G401.6 (cell line): ENCODE results near the gene FAM120A.
"Not testable (repeated sequence)": the region's sequence is repeated elsewhere in the genome, so short reads cannot be mapped to it uniquely, and the experiment has no call there.

Experiments used
- FAIRE-seq: peaks from 2 replicates; lab custom pipeline; 2012; peaks lifted over from hg19 to GRCh38; lab: Jason Lieb, UNC

Gene FAM120A

GRCh38 chr9:93511228-93511627, 59.7 kb downstream of the FAM120A start:
- not testable (repeated sequence) for FAIRE-seq

- FAIRE-seq, result not testable (repeated sequence)
Observed at GRCh38 chr9:93512170-93512812, 60.8 kb downstream of the FAM120A start.

GRCh38 chr9:93513606-93514005, 62.1 kb downstream of the FAM120A start:
- no peak for FAIRE-seq

GRCh38 chr9:93517331-93517730, 65.8 kb downstream of the FAM120A start:
- no peak for FAIRE-seq

GRCh38 chr9:93520523-93520922, 69.0 kb downstream of the FAM120A start:
- no peak for FAIRE-seq

GRCh38 chr9:93522736-93523135, 71.3 kb downstream of the FAM120A start:
- FAIRE-seq, result no peak

GRCh38 chr9:93523518-93524144, 72.1 kb downstream of the FAM120A start:
- no peak for FAIRE-seq

- FAIRE-seq, result no peak
Observed at GRCh38 chr9:93525476-93525875, 74.0 kb downstream of the FAM120A start.

- no peak for FAIRE-seq
Observed at GRCh38 chr9:93531374-93531773, 79.9 kb downstream of the FAM120A start.

- FAIRE-seq, result no peak
Observed at GRCh38 chr9:93532141-93532540, 80.7 kb downstream of the FAM120A start.

- FAIRE-seq, result no peak
Observed at GRCh38 chr9:93533863-93534262, 82.4 kb downstream of the FAM120A start.

- FAIRE-seq, result no peak
Observed at GRCh38 chr9:93536167-93536566, 84.7 kb downstream of the FAM120A start.

- FAIRE-seq, result no peak
Observed at GRCh38 chr9:93536874-93537273, 85.4 kb downstream of the FAM120A start.

- no peak for FAIRE-seq
Observed at GRCh38 chr9:93540305-93540704, 88.8 kb downstream of the FAM120A start.

GRCh38 chr9:93541005-93541404, 89.5 kb downstream of the FAM120A start:
- no peak for FAIRE-seq

- no peak for FAIRE-seq
Observed at GRCh38 chr9:93541581-93542349, 90.3 kb downstream of the FAM120A start.

GRCh38 chr9:93543117-93543516, 91.6 kb downstream of the FAM120A start:
- no peak for FAIRE-seq

GRCh38 chr9:93546356-93546755, 94.9 kb downstream of the FAM120A start:
- FAIRE-seq, result no peak

- no peak for FAIRE-seq
Observed at GRCh38 chr9:93549611-93550010, 98.1 kb downstream of the FAM120A start.

- no peak for FAIRE-seq
Observed at GRCh38 chr9:93552923-93553322, 101.4 kb downstream of the FAM120A start.

GRCh38 chr9:93555370-93555769, 103.9 kb downstream of the FAM120A start:
- FAIRE-seq, result no peak

GRCh38 chr9:93557366-93558137, 106.1 kb downstream of the FAM120A start:
- FAIRE-seq, result no peak

- FAIRE-seq, result no peak
Observed at GRCh38 chr9:93558503-93558902, 107.0 kb downstream of the FAM120A start.
